ENCODE data around the gene SLC6A16. TPM values are rescaled to one million over a fixed set of nuclear protein-coding genes. Genes with fewer than 3 reads are reported as not detected.
"Not testable (repeated sequence)": the region's sequence is repeated elsewhere in the genome, so short reads cannot be mapped to it uniquely, and the experiment has no call there.

Gene SLC6A16
- under 1 TPM; 0.10 to 0.95 (median 0.39) TPM for total RNA-seq
- polyA plus RNA-seq = under 1 TPM; 0.07 to 0.31 (median 0.08) TPM
- long read RNA-seq, donor 1 = 0 reads
- long read RNA-seq, donor 2 = 0 reads

DNA sequence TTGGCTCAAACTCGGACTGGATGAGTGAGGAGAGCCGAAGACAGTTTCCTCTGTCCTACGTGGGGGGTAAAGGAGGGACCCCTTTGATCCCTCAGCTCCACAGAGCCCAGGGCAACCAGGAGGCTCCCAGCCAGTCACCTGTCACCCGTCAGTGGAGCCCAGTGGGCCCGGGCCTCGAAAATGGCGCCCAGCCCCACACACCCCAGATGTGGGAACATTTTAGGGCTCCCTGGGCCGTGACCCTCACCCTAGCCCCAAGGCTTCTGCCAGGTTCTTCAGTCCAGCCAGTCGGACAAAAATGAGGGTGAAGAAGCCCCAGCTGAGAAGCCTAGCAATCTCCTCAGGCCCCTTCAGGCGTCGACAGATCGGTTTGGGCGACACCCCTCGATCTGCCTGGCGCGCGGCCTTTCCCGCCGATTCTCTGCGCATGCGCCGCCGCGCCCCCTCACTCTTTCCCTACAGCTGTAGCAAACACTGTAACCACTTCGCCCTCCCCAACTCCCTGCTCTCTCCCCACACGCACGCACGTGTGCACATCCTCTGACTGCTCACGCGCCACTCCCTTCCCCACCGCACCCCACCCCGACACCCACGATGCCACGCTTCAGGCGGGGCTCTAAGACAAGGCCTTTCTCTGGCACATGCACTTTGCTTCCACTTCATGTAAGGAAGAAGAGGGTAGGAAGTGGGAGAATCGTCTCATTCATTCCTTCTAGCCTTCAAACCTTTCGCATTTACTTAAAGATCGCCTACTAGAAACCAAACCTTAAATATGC lies at the start of gene SLC6A16:
SLC6A16 (minus strand) TSS at position 391 of the 776 bp plus-strand sequence. CDS start 13,844 bp downstream, outside the sequence.
- intact Hi-C loops (cut with DNase I) = no loop called here
- no peak within 1 kb of the TSS for H3K27ac ChIP-seq
- DNase-seq (no peak), ATAC-seq (no peak)
- H3K9me3 ChIP-seq = peaks cover 15% of the 10 kb centered on the region
- no peaks in the 10 kb centered on the region for H3K4me1 ChIP-seq
- TF ChIP-seq, protein P1, sequence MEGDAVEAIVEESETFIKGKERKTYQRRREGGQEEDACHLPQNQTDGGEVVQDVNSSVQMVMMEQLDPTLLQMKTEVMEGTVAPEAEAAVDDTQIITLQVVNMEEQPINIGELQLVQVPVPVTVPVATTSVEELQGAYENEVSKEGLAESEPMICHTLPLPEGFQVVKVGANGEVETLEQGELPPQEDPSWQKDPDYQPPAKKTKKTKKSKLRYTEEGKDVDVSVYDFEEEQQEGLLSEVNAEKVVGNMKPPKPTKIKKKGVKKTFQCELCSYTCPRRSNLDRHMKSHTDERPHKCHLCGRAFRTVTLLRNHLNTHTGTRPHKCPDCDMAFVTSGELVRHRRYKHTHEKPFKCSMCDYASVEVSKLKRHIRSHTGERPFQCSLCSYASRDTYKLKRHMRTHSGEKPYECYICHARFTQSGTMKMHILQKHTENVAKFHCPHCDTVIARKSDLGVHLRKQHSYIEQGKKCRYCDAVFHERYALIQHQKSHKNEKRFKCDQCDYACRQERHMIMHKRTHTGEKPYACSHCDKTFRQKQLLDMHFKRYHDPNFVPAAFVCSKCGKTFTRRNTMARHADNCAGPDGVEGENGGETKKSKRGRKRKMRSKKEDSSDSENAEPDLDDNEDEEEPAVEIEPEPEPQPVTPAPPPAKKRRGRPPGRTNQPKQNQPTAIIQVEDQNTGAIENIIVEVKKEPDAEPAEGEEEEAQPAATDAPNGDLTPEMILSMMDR (IDR thresholded peaks at IDR 0.05) = no peak
- H3K27me3 ChIP-seq (ENCODE audit: insufficient read depth in 3 of 3, low read length in 2 of 3) = no peaks in the 10 kb centered on the region
- H3K4me3 ChIP-seq = no peak within 1 kb of the TSS
- 91 to 93% (median 91%) methylated on average over 38 of the region's 38 CpGs for WGBS, 3 donors
- H3K36me3 ChIP-seq (ENCODE audit: insufficient read depth in 1 of 2, low read depth in 1 of 2) = no peaks in the 10 kb centered on the region

DNA sequence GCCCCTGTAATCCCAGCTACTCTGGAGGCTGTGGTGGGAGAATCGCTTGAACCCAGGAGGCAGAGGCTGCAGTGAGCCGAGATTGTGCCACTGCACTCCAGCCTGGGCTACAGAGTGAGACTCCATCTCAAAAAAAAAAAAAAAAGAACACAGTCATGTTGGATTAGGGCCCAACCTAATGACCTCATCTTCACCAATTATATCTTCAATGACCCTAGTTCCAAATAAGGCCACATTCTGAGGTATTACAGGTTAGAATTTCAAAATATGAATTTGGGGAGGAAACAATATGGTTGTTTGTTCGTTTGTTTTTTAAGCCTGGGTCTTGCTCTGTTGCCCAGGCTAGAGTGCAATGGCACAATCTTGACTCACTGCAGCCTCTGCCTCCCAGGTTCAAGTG lies 48.2 kb upstream of the SLC6A16 start:
- intact Hi-C loops (cut with DNase I); H3K27me3 ChIP-seq (ENCODE audit: insufficient read depth in 3 of 3, low read length in 2 of 3); H3K4me3 ChIP-seq; ATAC-seq; H3K27ac ChIP-seq; H3K36me3 ChIP-seq (ENCODE audit: insufficient read depth in 1 of 2, low read depth in 1 of 2); DNase-seq; H3K4me1 ChIP-seq: not testable (repeated sequence)
- peaks cover 17% of the 10 kb centered on the region for H3K9me3 ChIP-seq
- WGBS, 3 donors = 78 to 80% (median 79%) methylated on average over 3 of the region's 3 CpGs

DNA sequence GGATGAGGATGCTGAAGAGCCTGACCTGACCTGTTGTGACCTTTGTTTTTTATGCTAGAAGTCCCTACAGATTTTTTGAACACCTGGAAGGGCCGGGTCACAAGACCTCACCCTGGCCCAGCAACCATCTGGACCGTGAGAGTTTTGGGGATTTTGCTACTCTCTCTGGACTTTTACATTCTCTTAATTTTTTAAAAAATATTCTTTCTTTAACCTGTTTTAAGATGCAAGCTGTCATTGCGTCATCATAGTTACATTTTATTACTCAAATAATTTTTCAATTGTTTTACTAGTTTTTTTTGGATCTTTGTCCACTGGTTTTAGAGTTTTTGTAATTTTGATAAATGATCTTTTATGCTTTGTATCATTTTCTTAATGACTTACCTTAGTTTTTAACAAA lies 46.2 kb upstream of the SLC6A16 start:
- Histone ChIP-seq H3K4me1 (no peaks in the 10 kb centered on the region), H3K4me3 (no peak overlapping the region), H3K27me3 (ENCODE audit: insufficient read depth in 3 of 3, low read length in 2 of 3) (peaks cover 0 to 6% (median 2%) of the 10 kb centered on the region in 3 donors), H3K9me3 (peaks cover 17% of the 10 kb centered on the region), H3K36me3 (ENCODE audit: insufficient read depth in 1 of 2, low read depth in 1 of 2) (no peaks in the 10 kb centered on the region), H3K27ac (no peak overlapping the region)
- TF ChIP-seq, protein P1 (IDR thresholded peaks at IDR 0.05) = no peak
- DNase-seq = no peak
- intact Hi-C loops (cut with DNase I) = no loop called here
- no peak for ATAC-seq
- 69 to 80% (median 69%) methylated on average over 3 of the region's 3 CpGs for WGBS, 3 donors

DNA sequence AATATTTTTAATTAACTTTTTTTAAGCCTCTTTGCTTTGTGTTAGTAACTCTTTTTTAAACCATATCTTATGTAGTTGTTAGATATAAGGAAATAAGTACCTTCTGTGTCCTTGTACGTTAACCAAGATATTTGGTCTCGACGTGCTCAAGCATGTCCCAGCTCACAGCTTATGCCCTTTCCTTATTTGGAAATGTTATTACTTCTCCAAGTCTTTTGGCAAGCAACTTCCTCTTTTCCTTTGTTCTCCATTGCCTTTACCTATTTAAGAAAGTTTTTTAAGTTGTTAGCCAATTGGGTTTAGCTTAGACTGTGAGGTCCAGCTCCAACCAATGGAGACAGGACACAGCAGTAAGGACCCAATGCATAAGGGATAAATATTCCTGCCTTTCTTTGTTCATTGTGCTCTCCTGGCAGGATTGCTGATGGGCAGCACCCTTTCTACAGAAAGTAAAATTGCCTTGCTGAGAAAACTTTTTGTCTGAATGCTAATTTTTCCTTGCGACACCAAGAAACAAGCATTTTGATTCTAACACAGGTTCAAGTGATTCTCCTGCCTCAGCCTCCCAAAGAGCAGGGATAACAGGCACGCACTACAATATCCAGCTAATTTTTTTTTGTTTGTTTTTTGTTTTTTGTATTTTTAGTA lies 43.8 kb upstream of the SLC6A16 start:
- H3K4me3 ChIP-seq = no peak overlapping the region
- H3K4me1 ChIP-seq = no peaks in the 10 kb centered on the region
- intact Hi-C loops (cut with DNase I) = no loop called here
- H3K9me3 ChIP-seq = peaks cover 17% of the 10 kb centered on the region
- ATAC-seq = no peak
- 80 to 91% (median 80%) methylated on average over 5 of the region's 5 CpGs for WGBS, 3 donors
- no peak overlapping the region for H3K27ac ChIP-seq
- H3K36me3 ChIP-seq (ENCODE audit: insufficient read depth in 1 of 2, low read depth in 1 of 2) = no peaks in the 10 kb centered on the region
- H3K27me3 ChIP-seq (ENCODE audit: insufficient read depth in 3 of 3, low read length in 2 of 3) = peaks cover 0 to 6% (median 0%) of the 10 kb centered on the region in 3 donors
- TF ChIP-seq, protein P1 (IDR thresholded peaks at IDR 0.05) = no peak
- DNase-seq = no peak

DNA sequence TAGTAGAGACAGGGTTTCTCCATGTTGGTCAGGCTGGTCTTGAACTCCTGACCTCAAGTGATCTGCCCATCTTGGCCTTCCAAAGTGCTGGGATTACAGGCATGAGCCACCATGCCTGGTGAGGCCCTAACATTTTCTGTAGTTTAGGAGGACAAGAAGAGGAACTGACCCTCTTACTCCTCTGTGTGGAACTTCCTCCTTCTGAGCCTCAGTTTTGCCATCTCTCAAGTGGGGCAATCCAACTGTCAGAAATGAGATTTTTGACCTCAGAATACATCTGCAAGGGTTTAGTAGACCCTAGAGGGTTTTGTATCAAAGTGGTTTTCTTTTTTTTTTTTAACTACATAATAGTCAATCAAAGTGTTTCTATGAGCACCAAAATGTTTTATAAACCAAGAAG lies 41.1 kb upstream of the SLC6A16 start:
- no peak overlapping the region for H3K4me3 ChIP-seq
- no peaks in the 10 kb centered on the region for H3K36me3 ChIP-seq (ENCODE audit: insufficient read depth in 1 of 2, low read depth in 1 of 2)
- intact Hi-C loops (cut with DNase I) = no loop called here
- ATAC-seq = no peak
- DNase-seq = no peak
- H3K27ac ChIP-seq = no peak overlapping the region
- no peaks in the 10 kb centered on the region for H3K27me3 ChIP-seq (ENCODE audit: insufficient read depth in 3 of 3, low read length in 2 of 3)
- H3K9me3 ChIP-seq = peaks cover 17% of the 10 kb centered on the region
- H3K4me1 ChIP-seq = peaks cover 4% of the 10 kb centered on the region
- TF ChIP-seq, protein P1 (IDR thresholded peaks at IDR 0.05) = no peak
